DMS153 (cell line): Measurements from ENCODE around the gene CCDC142.

Experiments used
- DNase-seq: peaks from one replicate; lab custom pipeline; 2025; lab: John Stamatoyannopoulos, UW

Gene CCDC142

DNA sequence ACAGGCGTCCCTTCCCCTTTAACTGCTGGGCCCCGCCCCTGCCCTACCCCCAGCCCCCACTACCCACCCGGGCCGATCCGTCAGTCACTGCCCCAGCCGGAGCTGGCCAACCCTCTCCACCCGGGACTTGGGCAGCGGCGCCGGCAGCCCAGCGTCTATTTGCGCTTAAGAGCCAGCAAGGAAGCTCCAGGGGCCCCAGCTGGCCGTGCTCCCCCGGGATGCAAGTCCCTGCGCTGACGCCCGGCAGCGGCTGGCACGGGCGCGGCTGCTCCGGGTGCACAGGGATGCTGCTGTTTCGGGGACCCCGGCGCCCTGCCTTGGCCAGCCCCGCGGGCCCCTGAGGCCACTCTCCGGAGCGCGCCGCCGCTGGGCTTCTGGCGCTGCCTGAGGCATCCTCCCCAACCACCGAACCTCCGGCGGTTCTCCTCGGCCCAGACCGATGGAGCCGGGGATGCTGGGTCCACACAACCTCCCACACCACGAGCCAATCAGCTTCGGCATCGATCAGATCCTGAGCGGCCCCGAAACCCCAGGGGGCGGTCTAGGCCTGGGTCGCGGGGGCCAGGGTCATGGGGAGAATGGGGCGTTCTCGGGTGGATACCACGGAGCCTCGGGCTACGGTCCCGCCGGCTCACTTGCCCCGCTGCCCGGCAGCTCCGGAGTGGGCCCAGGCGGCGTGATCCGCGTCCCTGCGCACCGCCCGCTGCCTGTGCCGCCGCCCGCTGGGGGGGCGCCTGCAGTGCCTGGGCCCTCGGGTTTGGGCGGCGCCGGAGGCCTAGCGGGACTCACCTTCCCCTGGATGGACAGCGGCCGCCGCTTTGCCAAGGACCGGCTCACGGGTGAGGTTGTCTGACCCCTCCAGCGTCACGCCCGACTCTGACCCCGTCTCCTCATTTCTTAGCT is 31.8 kb upstream of the CCDC142 start, which contains the start of gene TLX2:
Gene TLX2 (plus strand): TSS at position 83 of the 903 bp plus-strand sequence. CDS start 357 bp downstream, at position 440.
- no peak for DNase-seq

GRCh38 chr2:74513605-74514367 is 31.0 kb upstream of the CCDC142 start:
- no peak for DNase-seq

DNA sequence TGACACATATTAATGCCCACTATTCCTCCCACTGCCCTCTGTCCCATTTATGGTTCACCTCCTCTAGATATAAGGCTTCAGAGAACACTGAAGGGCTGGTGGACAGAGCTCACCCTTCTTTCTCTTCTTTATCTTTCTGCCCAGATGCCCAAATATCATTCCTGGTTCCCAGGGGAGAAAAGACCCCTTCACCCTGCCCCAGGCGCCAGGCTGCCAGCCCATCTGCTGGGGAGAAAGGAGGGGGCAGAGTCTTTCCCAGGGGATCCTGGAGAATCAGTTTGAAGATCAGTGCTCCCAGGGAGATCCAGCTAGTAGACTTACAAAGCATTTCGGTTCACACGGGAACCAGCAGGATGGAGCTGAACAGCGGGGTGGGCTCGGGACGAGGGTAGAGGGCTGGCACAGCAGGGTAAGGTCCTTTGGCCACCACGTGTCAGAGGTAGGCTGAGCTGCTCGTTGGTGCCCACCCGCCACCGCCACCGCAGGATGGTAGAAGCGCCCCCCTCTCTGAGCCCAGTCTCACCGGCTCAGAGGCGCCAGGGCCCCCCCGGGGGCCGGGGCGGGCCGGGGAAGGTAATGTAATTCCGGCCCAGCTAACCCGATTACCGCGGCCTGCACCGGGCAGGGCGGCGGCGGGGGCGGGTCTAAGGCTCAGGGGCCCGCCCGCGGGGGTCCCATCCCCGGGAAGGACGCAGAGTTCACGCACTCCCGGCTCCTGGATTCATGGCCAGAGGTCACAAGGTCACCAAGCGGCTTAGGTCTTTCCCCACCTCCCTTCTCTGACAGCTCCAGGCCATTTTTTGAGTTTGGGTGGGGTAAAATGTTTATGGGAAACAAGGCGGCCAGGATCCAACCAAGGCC is 30.2 kb upstream of the CCDC142 start:
- no peak for DNase-seq

DNA sequence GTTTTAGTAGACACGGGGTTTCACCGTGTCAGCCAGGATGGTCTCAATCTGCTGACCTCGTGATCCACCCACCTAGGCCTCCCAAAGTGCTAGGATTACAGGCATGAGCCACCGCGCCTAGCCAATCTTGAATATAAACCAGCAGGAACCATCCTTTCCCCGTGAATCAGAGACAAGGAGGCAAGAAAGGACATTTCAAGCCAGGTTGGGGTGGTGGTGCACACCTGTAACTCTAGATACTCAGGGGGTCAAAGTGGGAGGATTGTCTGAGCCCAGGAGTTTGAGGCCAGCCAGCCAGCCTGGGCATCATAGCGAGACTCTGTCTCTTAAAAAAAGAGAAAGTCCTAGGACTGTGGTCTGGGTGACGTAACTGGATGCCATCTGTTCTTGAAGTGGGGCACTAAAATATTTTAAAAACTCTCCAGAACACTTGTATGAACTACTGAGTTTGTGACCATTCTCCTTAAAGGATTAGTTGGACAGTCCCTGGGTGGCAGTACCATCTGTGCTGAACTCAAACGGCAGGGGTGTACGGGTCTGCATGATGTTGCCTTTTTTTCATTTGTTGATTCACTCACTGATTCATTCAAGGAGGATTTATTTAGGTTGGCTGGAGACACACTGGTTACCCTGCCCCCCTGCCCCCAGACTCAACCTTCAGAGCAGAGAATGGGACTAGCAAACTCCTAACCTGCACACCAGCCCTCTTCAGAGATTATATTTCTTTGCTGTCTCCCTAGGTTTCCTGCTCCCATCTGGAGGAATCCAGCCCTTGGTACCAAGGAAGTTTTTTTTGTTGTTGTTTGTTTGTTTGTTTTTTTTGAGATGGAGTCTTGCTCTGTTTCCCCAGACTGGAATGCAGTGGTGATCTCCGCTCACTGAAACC is 28.5 kb upstream of the CCDC142 start:
- no peak for DNase-seq

DNA sequence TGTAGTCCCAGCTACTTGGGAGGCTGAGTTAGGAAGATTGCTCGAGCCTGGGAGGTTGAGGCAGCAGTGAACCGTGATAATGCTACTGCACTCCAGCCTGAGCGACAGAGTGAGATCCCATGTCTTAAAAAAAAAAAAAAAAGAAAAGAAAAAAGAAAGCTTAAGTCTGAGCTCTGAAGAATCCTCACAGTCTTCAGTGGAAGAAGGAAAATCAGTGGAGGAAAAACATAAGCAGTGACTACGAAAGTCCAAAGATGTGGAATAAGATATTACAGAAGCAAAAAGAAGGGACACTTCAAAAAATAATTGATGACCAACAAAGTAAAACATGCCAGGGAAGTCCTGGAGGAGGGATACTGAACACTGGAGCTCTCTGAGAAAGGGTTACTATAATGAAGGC is 27.5 kb upstream of the CCDC142 start:
- DNase-seq: no peak

DNA sequence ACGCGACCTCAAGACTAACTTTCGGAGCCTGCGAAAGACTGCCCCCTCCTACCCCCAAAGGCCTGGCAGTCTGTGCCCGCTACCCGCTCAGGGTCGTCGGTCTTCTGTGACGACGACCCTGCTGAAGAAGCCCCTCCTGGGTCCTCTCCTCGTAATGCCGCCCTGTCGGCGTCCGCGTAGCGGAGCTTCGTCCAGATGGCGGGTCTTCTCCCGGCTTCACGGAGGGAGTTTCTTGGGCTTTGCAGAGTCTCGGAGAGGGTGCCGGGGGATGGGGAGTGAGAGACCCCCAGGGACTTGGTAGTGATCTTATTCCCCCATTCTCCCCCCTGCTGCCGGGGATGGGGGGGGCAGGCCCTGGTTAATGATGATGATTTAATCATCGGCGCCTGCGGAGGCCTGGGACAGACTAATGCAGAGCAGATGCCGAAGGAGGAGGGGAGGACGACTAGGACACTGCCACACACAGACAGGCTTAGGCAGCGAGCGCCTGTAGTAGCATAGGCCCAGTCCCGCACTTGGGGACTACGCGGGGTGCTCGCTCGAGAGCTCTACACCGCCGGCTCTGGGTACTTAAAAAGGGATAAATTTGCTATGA is 25.2 kb upstream of the CCDC142 start:
- no peak for DNase-seq

DNA sequence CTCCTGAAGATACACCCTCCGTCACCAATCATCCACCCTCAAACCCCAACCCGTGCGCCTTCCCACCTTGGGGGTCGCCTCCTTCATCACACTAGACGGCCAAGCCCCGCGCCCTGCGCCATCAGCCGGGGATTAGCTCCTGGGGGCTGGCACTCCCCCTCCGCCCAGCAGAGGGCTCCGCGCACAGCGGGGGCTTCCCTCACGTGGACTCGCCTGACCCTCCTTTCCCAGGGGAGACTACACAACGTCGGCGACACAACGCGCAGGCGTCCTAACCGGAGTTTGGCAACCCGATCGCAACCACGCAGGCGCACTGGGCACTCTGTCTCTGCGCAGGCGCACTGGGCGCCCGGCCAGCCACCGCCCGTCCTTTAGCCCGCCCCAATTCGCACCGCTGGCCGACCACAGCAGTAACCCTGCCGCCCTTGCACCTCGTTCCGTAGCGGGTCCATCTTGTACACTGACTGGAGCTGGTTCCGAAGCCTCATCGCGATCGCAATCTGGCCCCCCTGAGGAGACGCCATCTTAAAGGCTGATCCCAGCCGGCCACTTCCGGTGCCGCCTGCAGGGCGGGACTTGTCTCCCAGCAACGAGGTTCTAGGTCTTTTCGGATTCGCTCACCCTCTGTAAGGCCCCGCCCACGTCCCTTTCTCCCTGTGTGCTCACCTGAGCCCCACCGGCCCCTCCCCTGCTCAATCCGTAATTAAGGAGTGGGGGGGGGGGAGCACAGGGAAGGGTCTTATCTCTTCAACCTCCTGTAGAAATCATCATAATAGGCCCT is 24.5 kb upstream of the CCDC142 start, which contains the start of gene PCGF1:
Gene PCGF1 (minus strand): TSS at position 551 of the 781 bp plus-strand sequence. CDS start 27 bp downstream, at position 524.
- DNase-seq: peak; percentile 98

DNA sequence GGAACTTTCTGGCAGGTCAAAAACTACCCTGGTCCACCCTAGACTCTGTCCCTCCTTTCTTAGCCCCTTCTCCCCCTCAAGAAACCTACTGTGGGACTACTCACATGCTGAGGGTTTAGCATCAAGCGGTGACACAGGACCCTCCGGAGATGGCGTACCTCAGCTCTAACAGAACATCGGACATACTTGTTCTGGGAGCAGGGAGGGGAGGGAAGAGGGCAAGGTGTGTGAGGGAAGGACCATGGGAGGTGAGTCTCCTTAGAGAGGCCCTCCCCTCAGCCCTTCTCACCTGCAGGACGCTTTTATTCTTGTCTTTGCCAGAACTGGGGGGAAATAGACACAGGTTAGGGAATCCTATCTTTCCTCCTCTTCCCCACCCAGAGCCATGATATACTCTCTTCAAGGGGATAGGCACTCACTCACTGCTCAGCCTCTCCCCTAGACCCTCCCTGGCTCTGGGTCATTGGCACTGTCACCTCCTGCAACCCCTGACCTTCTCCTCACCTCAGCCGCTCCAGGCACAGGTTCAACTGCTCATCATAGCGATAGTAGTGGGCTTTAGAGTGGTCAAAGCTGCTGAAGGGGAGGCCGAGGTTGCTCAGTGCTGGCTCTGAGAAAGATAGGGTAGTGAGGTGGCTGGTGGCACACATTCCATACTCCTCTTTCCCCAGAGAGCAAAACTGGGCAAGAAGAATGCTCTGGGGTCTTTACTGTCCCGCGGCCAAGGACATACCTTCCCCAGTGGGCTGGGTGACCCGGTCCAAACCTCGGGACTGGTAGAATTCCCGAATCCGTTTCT is 22.8 kb upstream of the CCDC142 start:
- DNase-seq: no peak

DNA sequence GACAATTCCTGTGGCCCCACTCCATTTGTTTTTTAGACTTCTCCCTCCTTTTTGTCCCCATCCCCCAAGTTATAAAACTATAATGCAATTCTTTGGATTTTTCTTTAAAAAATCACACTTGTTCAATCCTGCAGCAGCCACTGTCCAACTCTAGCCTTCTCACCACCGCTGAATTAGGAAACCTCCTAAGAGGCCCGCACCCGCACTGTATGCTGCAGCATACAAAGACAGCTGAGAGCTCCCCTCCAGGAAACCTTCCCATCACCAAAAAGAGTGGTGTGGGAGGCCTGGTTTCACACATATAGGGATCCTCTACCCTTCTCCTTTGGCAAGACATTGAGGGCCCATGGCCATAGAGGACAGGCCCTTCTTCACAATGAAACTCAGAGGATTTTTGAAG is 21.8 kb upstream of the CCDC142 start:
- no peak for DNase-seq

- DNase-seq: no peak
Measured at GRCh38 chr2:74503506-74504475, 21.0 kb upstream of the CCDC142 start.

DNA sequence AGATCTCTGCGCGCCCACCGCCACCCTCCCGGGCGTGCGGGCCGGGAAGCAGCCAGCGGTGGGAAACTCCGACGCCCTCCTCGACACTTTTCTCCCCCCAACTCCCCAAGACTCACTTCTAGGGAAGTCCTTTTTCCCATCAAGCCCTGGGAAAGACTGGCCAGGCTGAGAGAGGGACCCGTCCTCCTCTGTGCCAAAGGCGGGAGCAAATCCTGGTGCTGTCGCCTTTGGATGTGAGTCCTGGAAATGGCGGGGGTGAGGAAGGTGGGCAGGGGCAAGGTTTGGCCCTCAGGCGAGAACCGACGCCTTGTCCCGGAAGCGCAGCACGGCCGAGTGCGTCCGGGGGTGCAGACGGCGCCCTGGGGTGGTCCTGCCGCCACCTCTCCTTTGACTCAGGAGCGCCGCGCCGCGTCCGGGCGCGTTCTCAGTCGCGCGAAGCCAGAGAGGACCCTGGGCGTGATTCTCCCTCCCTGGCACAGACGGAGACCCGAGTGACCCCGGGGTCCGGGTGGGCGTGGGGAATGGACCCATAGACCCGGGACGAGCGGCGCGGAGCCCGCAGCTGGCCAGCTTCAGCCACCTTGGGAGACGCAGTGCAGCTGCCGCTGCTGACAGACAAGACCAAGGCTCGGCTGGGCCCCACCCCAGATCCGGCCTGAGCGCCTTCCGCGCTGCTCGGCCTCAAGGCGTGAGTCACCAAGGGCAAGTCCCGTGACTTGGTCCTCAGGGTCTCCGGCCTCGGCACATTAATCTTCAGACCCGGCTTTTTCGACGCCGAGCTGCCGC is 20.1 kb upstream of the CCDC142 start:
- no peak for DNase-seq

- DNase-seq: no peak
Measured at GRCh38 chr2:74502147-74502719, 19.4 kb upstream of the CCDC142 start.

- DNase-seq: no peak
Measured at GRCh38 chr2:74501335-74502071, 18.7 kb upstream of the CCDC142 start.

- no peak for DNase-seq
Measured at GRCh38 chr2:74500578-74500946, 17.8 kb upstream of the CCDC142 start.

GRCh38 chr2:74499940-74500577 is 17.3 kb upstream of the CCDC142 start:
- DNase-seq: no peak
